PC-3 (cell line): ENCODE data around the gene PRSS38. TPM values are rescaled to one million over a fixed set of nuclear protein-coding genes. Genes with fewer than 3 reads are reported as not detected.
A peak's percentile ranks its signal among the peaks of the same experiment; 100 is the strongest.
"Not testable (repeated sequence)": the region's sequence is repeated elsewhere in the genome, so short reads cannot be mapped to it uniquely, and the experiment has no call there.

ENCODE experiments used
- ATAC-seq: fragments of 200-7000 bp; cut with Tn5 transposase; 2 replicates; pipeline ENCODE4 v1.9.1; 2020; ENCODE audit warnings: mild to moderate bottlenecking, moderate library complexity
- BruUV-seq: library from RNA; stranded (reverse); fragments of 400-500 nt; replicated peaks from 2 replicates; lab custom pipeline; 2021; lab: Mats Ljungman, UMichigan
- CTCF ChIA-PET: fragments of 300-600 bp; sonication (Branson Sonifier 250); formaldehyde crosslinking; loops from one replicate; lab custom pipeline; 2022; ENCODE audit warnings: antibody characterized with exemption; lab: Charles Lee
- POLR2A ChIA-PET: fragments of 300-600 bp; sonication (Branson Sonifier 250); formaldehyde crosslinking; loops from one replicate; lab custom pipeline; 2022; ENCODE audit warnings: antibody characterized with exemption; ENCODE audit not compliant: unreplicated experiment; lab: Charles Lee
- DNase-seq: peaks from one replicate; pipeline ENCODE4 v3.0.0-alpha.2; 2015
- H2AFZ ChIP-seq: fragments of 300-600 bp; sonication (generic); 2 replicates; pipeline ENCODE4 v1.6.0; 2016; ENCODE audit warnings: antibody characterized with exemption, low read length
- H3F3A ChIP-seq: fragments of 300-600 bp; sonication (generic); one replicate; pipeline ENCODE4 v1.6.0; 2017; ENCODE audit warnings: antibody characterized with exemption, low read length, control low read depth, mild to moderate bottlenecking; ENCODE audit not compliant: unreplicated experiment
- H3K27ac ChIP-seq: fragments of 300-600 bp; sonication (generic); 2 replicates; pipeline ENCODE4 v1.5.1; 2016; ENCODE audit warnings: mild to moderate bottlenecking, low read length
- H3K27me3 ChIP-seq: fragments of 300-600 bp; sonication (generic); 2 replicates; pipeline ENCODE4 v1.6.1; 2016; ENCODE audit warnings: low read length, mixed read lengths
- H3K36me3 ChIP-seq: fragments of 300-600 bp; sonication (generic); 2 replicates; pipeline ENCODE4 v1.6.1; 2016; ENCODE audit warnings: low read depth, mixed run types, low read length, mixed read lengths
- H3K4me1 ChIP-seq: fragments of 300-600 bp; sonication (generic); 2 replicates; pipeline ENCODE4 v1.5.1; 2016; ENCODE audit warnings: low read length; ENCODE audit not compliant: insufficient read depth
- H3K4me2 ChIP-seq: fragments of 300-600 bp; sonication (generic); 2 replicates; pipeline ENCODE4 v1.6.0; 2016; ENCODE audit warnings: low read length
- H3K4me3 ChIP-seq: fragments of 300-600 bp; sonication (generic); 2 replicates; pipeline ENCODE4 v1.5.1; 2016; ENCODE audit warnings: mild to moderate bottlenecking, low read length, mixed read lengths
- H3K79me2 ChIP-seq: fragments of 300-600 bp; sonication (generic); 2 replicates; pipeline ENCODE4 v1.6.1; 2017; ENCODE audit warnings: low read length, mixed read lengths
- H3K9ac ChIP-seq: fragments of 300-600 bp; sonication (generic); 2 replicates; pipeline ENCODE4 v1.6.0; 2016; ENCODE audit warnings: mild to moderate bottlenecking, low read length
- H3K9me2 ChIP-seq: fragments of 300-600 bp; sonication (generic); replicated peaks from 2 replicates; pipeline ENCODE4 v1.6.1; 2016; ENCODE audit warnings: mixed run types, low read length, mixed read lengths
- H3K9me3 ChIP-seq: fragments of 300-600 bp; sonication (generic); 2 replicates; pipeline ENCODE4 v1.6.1; 2016; ENCODE audit warnings: low read length, mixed read lengths
- H4K20me1 ChIP-seq: fragments of 300-600 bp; sonication (generic); 2 replicates; pipeline ENCODE4 v1.6.1; 2016; ENCODE audit warnings: low read length, mixed read lengths
- EZH2 ChIP-seq: fragments of 300-600 bp; sonication (generic); IDR thresholded peaks from one replicate; pipeline ENCODE4 v1.6.1; 2017; ENCODE audit warnings: antibody characterized with exemption, mild to moderate bottlenecking, low read length; ENCODE audit not compliant: unreplicated experiment
- EZH2phosphoT487 ChIP-seq: fragments of 300-600 bp; sonication (generic); IDR thresholded peaks from 2 replicates; pipeline ENCODE4 v1.6.1; 2018; ENCODE audit warnings: mild to moderate bottlenecking, antibody characterized with exemption, low read length, borderline replicate concordance
- intact Hi-C: fragments of 100-400 bp; cut with micrococcal nuclease; formaldehyde crosslinking; loops from 2 replicates; pipeline ENCODE4 v1.9.0; 2023
- total RNA-seq: library from RNA; depleted of rRNA; stranded (reverse); fragments of >200 nt; gene quantifications from 2 replicates; pipeline ENCODE4 v1.2.3, GENCODE V29; 2014
- TF ChIP-seq, protein P1 (sequence below): fragments of 300-600 bp; sonication (generic); conservative IDR thresholded peaks from 2 replicates; pipeline ENCODE4 v1.5.1; 2017; ENCODE audit warnings: antibody characterized with exemption, low read depth, mild to moderate bottlenecking, low read length

Gene PRSS38
- total RNA-seq, 1 experiment from 2014 or later = not detected

DNA sequence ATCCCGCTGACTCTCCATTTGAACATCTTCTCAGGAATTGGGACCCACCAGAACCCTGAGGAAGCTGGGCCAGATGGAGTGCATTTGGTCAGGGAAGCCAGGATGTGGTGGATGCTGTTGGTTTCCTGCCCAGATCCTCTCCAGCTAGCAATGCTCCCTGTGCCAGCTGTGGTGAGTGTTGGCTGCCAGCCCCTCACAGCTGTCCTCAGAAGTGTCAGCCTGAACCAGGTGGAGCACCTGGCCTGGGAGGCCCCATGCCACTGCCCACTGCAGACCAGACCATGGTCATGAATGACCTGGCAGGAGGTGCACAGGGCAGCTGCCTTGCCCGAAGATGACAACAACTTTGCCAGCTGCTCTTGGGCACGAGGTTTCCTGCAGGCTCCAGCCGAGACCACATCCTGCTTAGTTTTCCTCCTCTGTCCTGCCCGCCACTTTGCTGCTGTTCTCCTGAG, 54.4 kb downstream of the PRSS38 start:
- H3K9ac ChIP-seq = no peak overlapping the region
- CTCF ChIA-PET = no interaction called here
- no peak overlapping the region for H3K4me2 ChIP-seq
- H4K20me1 ChIP-seq = no peaks in the 10 kb centered on the region
- H3K79me2 ChIP-seq = no peaks in the 10 kb centered on the region
- H3F3A ChIP-seq = no peaks in the 10 kb centered on the region
- H3K9me3 ChIP-seq = peaks cover 9% of the 10 kb centered on the region
- H3K9me2 ChIP-seq = no peaks in the 10 kb centered on the region
- no peak overlapping the region for H3K4me3 ChIP-seq
- H3K27ac ChIP-seq = no peak overlapping the region
- no peak overlapping the region for H2AFZ ChIP-seq
- H3K36me3 ChIP-seq = no peaks in the 10 kb centered on the region
- no peaks in the 10 kb centered on the region for H3K4me1 ChIP-seq
- POLR2A ChIA-PET = no interaction called here
- H3K27me3 ChIP-seq = peaks cover 15% of the 10 kb centered on the region; the same call in 1 of the 2 replicates
- ATAC-seq (peak; percentile 60), DNase-seq (no peak)
- no TSS peak for BruUV-seq
- intact Hi-C loops = no loop called here
- TF ChIP-seq EZH2 = no peak
- TF ChIP-seq, protein P1, sequence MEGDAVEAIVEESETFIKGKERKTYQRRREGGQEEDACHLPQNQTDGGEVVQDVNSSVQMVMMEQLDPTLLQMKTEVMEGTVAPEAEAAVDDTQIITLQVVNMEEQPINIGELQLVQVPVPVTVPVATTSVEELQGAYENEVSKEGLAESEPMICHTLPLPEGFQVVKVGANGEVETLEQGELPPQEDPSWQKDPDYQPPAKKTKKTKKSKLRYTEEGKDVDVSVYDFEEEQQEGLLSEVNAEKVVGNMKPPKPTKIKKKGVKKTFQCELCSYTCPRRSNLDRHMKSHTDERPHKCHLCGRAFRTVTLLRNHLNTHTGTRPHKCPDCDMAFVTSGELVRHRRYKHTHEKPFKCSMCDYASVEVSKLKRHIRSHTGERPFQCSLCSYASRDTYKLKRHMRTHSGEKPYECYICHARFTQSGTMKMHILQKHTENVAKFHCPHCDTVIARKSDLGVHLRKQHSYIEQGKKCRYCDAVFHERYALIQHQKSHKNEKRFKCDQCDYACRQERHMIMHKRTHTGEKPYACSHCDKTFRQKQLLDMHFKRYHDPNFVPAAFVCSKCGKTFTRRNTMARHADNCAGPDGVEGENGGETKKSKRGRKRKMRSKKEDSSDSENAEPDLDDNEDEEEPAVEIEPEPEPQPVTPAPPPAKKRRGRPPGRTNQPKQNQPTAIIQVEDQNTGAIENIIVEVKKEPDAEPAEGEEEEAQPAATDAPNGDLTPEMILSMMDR = no peak

- DNase-seq (no peak), ATAC-seq (no peak)
- no peaks in the 10 kb centered on the region for H3K36me3 ChIP-seq
- no peak overlapping the region for H2AFZ ChIP-seq
- H3K4me2 ChIP-seq = no peak overlapping the region
- no peak overlapping the region for H3K4me3 ChIP-seq
- no peaks in the 10 kb centered on the region for H3K9me2 ChIP-seq
- H3K9ac ChIP-seq = no peak overlapping the region
- TF ChIP-seq, protein P1 = no peak
- TF ChIP-seq EZH2phosphoT487 (no peak), EZH2 (no peak)
- no peaks in the 10 kb centered on the region for H4K20me1 ChIP-seq
- no peak overlapping the region for H3K27ac ChIP-seq
- no peaks in the 10 kb centered on the region for H3K4me1 ChIP-seq
- POLR2A ChIA-PET = no interaction called here
- H3F3A ChIP-seq = no peaks in the 10 kb centered on the region
- CTCF ChIA-PET = no interaction called here
- peaks cover 15% of the 10 kb centered on the region; the same call in 1 of the 2 replicates for H3K27me3 ChIP-seq
- H3K79me2 ChIP-seq = no peaks in the 10 kb centered on the region
- intact Hi-C loops = no loop called here
- peaks cover 4% of the 10 kb centered on the region; the same call in 1 of the 2 replicates for H3K9me3 ChIP-seq
- no TSS peak for BruUV-seq
Observed at GRCh38 chr1:227870366-227870765, 54.9 kb downstream of the PRSS38 start.

- BruUV-seq, CTCF ChIA-PET: not testable (repeated sequence)
Observed at GRCh38 chr1:227871892-227872291, 56.4 kb downstream of the PRSS38 start.

GRCh38 chr1:227877810-227878209, 62.3 kb downstream of the PRSS38 start:
- H3K4me2 ChIP-seq, H3K27ac ChIP-seq, POLR2A ChIA-PET, ATAC-seq, H3K9me3 ChIP-seq, BruUV-seq, H4K20me1 ChIP-seq, H3K4me3 ChIP-seq, H3K9me2 ChIP-seq, H3K4me1 ChIP-seq, H3K27me3 ChIP-seq, H3F3A ChIP-seq, H3K9ac ChIP-seq, intact Hi-C loops, H3K79me2 ChIP-seq, H2AFZ ChIP-seq, CTCF ChIA-PET, H3K36me3 ChIP-seq, DNase-seq: not testable (repeated sequence)

More at GRCh38 chr1:227871892-227872291, 56.4 kb downstream of the PRSS38 start:
- H3K4me2 ChIP-seq, H3K36me3 ChIP-seq, H3K4me1 ChIP-seq, H3K9ac ChIP-seq, intact Hi-C loops, H2AFZ ChIP-seq, H3K9me3 ChIP-seq, POLR2A ChIA-PET, H3K4me3 ChIP-seq, H3K79me2 ChIP-seq, H3F3A ChIP-seq, ATAC-seq, H3K27ac ChIP-seq, H3K9me2 ChIP-seq, H4K20me1 ChIP-seq, DNase-seq: not testable (repeated sequence)
- peaks cover 15% of the 10 kb centered on the region; the same call in 1 of the 2 replicates for H3K27me3 ChIP-seq
